NCI-H2107 (cell line): ENCODE data around the gene MIER3.
"Not testable (repeated sequence)": the region's sequence is repeated elsewhere in the genome, so short reads cannot be mapped to it uniquely, and the experiment has no call there.

Experiments used
- DNase-seq: peaks from one replicate; lab custom pipeline; 2025; lab: John Stamatoyannopoulos, UW

The MIER3 gene, protein sequence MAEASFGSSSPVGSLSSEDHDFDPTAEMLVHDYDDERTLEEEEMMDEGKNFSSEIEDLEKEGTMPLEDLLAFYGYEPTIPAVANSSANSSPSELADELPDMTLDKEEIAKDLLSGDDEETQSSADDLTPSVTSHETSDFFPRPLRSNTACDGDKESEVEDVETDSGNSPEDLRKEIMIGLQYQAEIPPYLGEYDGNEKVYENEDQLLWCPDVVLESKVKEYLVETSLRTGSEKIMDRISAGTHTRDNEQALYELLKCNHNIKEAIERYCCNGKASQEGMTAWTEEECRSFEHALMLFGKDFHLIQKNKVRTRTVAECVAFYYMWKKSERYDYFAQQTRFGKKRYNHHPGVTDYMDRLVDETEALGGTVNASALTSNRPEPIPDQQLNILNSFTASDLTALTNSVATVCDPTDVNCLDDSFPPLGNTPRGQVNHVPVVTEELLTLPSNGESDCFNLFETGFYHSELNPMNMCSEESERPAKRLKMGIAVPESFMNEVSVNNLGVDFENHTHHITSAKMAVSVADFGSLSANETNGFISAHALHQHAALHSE

DNA sequence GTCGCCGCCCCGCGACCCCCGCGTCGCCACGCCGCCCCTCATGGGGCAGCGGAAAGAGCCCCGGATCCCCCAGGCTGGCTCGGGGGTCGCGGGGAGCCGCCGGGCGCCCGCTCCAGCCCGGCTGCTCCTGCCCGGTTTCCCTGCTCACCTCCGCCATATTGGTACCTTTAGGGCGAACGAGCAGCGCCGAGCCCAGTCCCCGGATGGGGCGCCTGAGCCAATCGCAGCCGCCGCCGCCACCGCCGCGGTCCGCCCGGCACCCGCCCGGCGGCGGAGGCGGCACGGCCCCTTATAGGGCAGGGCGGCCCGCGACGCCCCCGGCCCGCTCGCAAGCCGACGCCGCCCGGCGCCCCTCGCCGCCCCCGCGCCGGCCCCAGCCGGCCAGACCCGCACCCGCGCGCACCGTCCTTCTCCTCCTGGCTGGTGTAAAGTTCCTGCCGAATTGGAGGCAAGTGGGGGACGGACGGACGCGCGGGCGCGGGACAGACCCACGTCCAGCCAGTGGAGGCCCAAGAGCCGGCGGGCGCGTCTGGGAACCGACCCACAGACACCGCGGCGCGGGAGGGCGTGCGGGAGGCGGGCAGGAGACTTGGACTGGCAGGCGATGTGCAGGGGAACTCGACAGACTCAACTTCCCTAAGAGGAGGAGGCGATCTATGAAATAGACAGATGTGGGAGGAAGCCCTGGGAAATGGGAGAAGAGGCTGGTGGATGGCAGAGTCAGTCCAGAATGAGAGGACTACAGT is at the start of gene MIER3:
Gene MIER3 (minus strand): TSS at position 178 of the 746 bp plus-strand sequence. CDS start 21 bp downstream, at position 157.
- DNase-seq: peak; percentile 8

DNA sequence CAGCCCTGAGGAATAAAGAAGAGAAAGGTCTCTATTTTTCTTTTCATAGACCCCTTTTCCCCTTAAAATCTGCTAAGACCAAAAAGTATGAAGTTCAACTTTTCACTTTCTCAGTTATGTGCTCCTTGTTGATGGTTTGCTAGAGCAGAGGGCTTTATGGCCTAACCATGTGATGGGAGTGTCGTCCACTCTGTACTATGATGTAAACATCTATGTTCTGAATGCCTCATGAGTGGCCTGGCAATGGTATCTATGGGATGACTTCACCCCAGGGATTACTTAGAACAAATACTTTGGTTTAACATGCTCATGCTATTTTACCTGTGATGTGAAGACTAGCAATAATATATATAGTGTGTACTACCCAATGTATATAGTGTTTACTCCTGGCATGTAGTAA is 43.7 kb upstream of the MIER3 start:
- no peak for DNase-seq

DNA sequence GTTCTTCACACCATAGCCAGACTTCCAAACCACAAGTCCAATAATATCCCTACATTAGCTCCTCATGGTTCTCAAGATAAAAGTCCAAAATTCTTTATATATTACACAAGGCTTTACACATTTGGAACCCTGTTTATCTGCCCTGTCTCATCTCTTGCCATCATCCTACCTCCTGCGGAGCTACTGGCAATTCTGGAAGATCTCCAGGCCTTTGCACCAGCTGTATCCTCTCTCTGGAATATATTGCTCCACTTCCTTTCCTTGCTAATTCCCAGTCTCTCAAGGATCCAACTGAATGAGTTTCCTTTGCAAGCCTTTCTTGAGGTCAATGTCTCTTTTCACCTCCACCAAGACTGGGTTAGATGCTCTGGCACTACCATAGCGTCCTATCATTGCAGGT is 41.3 kb upstream of the MIER3 start:
- DNase-seq: no peak

DNA sequence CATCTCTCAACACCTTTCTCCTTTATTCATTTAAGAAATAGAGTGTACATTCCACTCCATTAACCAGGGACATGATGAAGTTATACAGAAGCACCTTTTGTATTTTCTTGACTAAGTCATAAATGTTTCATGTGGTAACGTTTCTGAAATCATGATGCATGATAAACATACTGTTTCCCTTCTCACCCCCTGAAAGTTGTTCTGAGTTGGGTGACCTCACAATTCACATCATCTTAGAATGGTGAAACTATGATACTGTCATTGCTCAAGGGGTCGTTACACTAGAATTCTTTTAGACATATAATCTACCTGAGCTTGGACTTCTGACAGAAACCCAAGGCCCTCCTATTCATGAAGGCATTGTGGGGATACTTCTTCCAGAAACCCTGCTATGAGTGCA is 37.8 kb upstream of the MIER3 start:
- DNase-seq: no peak

DNA sequence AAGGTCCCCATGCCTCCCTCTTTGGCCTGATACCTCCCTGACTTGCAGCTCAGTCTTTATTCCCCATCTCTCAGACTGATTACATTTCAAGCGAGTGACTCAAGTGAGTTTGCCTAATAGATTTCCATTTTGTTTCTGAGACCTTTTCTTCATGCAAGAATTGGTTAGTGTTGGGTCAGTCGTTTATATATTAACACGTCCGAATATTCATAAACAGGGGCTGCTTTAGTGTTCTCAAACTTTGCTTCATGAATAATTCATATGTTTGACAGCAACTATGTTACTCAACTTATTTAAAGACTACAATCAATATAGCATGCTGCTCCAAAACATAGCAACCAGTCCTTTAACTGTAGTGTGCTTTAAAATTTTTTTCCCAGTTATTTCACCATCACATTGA is 36.6 kb upstream of the MIER3 start:
- DNase-seq: no peak

DNA sequence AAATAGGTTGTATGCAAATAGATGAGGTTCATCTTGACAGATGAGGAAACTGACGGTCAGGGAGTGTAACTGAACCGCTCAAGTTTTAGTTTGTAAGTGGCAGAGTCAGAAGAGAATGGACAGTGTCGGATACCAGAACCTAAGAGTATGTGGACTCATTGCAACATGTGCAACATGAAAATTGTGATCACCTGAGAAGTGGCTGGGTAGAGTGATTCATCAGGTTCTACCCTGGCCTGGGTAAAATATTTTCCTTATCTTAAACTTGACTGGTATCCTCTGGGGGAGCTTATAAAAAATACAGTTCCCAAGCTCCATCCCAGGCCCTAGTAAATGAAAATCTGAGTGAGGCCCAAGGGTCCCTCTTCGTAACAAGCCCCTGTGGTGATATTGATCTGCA is 35.2 kb upstream of the MIER3 start:
- DNase-seq: no peak

DNA sequence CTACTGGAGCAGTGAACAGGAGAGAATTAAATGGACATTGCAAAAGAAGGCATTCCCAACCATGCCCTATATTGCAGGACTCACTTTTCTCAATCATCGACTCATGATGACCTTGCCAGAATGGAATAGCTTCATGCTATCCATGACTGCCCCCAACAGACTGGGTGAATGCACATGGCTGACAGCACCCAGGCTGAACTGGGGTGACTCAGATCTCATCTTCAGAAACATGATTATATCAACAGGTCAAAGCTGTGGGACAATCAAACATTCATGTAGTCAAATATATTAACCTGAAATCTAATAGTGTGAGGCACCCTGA is 34.7 kb upstream of the MIER3 start:
- no peak for DNase-seq

DNA sequence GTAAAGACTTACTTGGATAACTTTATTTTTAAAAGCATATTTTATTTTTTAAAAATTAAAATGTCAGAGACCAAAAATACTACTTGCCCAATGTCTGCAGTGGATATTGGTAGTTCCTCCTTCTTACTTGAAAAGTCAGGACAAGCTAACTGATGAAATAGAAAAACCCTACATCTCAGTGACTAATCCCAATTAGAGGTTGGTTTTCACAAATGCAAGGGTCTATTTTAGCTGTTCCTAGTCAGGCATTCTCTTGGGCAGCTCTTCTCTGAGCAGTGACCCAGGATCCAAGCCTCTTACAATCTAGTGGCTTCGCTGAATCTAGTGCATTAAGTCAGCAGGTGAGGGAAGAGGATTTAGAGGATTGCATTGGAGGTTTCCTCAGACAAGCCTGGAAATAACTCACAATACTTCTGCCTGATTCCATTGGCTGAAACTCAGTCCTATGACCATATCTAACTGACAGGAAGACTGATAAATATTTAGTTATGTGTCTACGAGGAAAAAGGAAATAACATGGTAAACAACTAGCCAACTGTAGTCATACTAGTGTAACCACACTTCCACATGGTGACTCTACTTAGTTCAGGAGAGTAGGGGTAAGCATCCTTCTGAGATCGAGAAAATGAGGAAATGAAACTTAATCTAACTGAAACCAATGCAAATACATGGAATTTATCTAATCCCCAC is 34.2 kb upstream of the MIER3 start:
- no peak for DNase-seq

DNA sequence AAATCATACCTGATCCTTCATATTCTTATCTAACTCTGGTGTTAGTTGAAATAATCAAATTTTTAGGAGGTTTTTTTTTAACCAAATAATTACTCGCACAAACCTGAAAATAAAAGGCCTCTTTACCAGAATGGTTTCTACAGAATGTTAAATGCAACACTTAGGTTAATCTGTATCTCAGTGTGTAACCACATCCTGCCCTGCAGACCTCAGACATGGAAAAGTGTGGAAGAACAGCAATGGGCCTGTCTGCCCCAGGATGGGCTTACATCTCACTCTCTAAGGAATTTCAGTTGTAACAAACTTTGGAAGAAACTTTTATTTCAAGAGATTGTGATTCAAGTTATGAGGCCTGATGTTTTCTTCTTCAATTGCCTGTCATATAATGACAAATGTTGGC is 32.5 kb upstream of the MIER3 start:
- DNase-seq: no peak

DNA sequence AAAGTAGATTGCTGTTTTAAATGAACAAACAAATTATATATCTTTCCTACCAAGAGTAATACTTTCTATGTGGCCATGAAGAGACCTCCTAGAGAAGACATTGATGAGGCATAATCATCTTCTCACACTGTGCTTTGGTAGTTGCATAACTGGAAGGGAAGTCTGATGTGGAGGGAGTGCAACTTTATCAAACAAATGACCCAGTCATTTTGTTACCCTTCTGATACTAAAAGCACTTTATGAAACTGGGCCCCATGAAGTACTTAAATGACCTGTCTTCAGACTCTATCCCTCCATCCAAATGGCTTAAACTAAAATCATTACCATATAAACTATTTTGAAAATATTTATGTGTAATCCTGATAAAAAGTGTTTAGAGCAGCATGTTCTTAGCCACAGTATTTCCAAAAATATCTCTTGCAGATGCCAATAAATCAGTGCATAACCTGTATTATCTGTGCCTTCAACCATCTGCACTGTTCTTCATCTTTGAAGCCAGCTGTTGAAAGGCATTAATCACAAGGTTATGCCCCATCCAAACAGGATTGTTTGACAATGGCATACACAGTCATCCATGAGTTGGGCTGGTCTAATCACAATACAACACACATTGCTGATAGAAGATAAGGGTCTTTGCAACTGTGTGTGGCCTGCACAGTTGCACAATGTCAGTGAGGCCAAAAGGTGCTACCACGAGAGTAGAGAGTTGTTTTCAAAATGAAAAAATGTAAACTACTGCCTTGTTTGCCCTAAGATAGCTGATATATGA is 31.9 kb upstream of the MIER3 start:
- no peak for DNase-seq

DNA sequence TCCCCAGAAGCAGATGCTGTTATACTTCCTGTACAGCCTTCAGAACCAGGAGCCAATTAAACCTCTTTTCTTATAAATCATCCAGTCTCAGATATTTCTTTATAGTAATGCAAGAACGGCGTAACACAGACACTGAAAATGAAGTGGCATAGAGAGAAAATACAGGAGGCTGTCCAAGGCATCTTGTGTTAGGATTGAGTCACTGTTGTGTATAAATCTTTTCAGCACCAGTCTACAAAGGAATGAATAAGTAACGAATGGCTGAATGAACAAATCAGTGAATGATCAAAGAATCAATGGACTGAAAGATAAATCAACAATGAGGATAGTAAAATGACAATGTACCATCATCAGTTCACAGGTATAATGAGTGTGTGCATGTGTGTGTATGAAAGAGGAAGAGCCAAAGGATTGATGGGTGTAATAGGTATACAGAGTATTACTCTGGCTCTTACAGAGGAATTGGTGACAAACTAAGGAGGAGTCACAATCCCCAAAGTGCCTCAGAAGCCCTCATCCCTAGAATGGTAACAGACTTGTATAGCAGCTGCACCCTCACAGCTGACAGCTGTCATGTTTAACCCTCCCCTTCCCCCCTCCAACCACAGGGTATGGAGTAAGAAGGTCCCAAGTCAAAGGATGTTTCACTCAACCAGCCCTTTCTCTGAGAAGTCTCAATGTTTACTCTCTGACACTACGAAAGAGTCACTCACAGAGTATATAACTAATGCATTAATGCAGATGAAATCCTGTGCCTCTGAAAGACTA is 29.8 kb upstream of the MIER3 start:
- DNase-seq: no peak

DNA sequence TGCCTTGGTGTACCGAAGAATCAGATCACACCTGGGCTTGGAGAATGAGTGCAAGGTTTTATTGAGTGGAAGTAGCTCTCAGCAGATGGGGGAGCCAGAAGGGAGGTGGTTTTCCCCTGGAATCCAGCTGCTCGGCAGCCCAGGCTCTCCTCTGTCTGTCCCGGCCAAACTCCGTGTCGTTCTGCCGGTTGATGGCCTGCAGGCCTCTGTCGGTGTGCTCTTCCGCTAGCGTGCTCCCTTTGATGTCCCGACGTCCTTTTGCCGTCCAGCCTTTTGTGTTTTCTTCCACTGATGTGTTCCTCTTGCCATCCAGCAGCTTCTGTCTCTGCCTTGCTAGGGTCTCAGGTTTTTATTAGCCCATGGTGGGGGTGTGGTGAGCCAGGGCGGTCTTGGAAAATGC is 28.0 kb upstream of the MIER3 start:
- DNase-seq: no peak

DNA sequence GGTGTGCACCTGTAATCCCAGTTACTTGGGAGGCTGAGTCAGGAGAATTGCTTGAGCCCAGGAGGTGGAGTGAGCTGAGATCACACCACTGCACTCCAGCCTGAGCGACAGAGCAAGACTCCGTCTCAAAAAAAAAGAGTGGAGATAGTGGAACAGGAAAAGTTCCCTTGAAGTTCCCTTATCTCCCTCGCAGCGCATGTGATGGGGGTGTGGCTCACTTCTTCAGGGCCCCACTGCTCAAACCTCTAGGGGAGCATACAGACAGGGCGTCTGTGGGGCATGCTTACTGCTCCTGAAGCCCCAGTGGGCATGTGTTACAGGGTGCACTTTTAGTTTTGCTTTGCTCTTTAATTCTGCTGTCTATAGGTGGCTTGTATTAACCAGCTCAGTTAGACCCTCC is 27.6 kb upstream of the MIER3 start:
- DNase-seq: not testable (repeated sequence)

DNA sequence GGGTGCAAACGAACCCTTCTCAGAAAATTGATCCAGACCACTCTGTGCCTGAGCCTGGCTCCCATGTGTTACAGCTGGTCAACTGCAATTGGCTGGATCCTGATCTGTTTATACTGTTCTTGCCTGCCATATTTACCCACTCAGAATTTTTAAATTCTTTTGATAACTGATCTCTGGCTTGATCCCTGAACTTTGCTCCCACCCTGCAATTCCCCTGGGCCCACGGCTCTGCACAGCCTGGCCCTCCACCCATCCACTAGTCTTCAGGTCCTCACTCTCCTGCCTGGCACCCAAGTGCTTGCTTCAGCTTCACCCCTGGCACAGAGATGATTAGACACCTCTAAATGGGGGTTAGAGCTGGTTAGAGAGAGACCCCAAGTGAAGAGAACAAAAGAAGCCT is 25.9 kb upstream of the MIER3 start:
- no peak for DNase-seq

DNA sequence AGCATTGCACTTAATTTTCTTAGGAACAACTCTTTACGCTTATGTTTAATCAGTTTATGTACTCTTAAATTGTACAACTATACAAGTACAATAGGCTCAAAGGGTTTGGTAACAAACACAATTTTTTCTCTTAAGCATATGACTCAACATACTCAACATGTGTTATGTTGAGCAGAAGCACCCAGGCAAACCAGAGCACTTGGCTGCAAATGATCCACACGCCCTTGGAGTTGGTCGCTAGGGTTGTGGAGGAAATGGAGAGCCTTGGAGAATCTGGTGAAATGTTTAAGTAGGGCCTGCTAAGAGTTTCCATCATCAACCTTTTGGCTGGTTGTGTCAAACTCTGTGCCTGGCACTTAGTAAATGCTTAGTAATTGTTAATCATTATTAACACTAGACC is 25.1 kb upstream of the MIER3 start:
- no peak for DNase-seq

DNA sequence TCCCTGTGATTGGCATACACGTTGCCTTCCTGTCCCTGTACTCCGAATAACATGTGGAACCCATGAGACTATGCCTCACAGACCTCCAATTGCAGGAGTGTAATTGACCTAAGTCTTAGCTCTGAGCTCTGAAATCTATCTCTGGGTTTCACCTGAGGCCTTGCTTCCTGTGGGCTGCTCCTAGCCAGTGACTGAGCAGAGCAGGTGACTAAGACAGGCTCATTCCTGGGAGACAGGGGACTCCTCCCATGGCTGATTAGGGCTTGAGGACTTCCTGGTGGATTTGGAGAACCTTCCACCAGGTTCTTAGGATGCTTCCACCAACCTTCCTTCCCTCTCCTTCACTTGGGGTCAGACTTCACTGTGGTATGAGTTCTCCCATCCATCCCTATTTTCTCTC is 22.3 kb upstream of the MIER3 start:
- no peak for DNase-seq

DNA sequence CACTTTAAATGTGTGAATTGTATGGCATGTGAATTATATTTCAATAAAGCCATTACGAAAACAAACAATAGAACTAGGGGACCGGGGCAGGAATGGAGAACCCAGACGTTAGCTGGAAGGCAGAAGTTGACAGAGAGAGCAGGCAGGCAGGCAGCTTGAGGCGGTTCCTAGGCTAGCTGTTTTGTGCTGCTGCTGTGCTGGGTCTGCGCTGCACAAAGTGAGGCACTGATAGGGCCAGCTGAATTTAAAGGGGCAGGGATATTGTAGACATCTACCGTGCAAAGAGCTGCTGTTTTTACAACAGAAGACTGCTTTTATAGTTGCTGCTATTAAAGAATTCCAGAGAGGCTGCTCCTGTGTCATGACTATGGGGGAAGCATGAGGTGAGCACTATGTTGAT is 21.6 kb upstream of the MIER3 start:
- no peak for DNase-seq

DNA sequence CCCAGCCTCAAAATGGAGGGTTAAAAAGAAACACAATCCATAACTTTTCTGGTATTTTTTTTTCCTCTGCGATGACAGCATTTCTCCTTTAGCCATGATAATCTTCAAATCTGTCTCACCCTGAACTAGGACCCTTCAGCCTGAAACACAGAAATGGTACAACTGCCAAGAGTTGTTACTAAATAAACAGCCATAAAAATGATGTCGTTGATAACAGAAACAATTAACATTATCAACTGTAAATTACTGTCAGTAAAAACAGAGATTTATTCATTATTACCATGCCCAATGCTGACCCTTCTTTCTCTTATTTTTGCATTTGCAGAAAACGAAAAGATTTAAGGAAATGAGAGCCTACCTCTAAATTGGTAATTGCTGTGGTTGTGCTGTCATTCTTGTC is 19.4 kb upstream of the MIER3 start:
- DNase-seq: no peak

DNA sequence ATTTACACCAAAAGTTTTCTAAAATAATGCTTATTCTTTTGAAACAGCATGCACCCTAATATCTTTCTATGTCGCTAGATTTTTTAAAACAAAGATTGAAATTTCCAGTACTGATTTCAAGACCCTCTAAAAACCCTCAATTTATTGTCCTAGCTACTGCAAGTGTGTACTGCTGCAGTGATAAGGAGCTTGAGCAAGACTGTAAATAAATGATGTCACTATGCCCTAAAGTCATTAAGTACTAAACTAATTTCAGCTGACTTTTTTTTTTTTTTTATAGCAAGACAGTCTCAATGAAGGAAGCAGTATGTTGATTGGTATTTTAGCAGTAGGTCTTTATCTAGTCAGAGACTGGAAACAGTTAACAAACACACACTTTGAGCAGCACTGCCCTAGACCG is 12.2 kb upstream of the MIER3 start:
- no peak for DNase-seq

DNA sequence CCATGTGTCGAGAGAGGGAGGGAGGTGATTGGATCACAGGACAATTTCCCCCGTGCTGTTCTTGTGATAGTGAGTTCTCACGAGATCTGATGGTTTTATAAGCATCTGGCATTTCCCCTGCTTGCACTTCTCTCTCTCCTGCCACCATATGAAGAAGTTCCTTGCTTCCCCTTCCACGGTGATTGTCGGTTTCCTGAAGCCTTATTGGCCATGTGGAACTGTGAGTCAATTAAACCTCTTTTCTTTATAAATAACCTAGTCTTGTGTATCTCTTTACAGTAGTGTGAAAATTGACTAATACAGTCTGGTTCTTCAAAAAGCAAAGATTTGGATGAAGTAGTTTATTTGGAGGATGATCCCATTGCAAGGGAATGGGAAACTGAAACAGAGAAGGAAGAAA is 11.3 kb upstream of the MIER3 start:
- DNase-seq: no peak

DNA sequence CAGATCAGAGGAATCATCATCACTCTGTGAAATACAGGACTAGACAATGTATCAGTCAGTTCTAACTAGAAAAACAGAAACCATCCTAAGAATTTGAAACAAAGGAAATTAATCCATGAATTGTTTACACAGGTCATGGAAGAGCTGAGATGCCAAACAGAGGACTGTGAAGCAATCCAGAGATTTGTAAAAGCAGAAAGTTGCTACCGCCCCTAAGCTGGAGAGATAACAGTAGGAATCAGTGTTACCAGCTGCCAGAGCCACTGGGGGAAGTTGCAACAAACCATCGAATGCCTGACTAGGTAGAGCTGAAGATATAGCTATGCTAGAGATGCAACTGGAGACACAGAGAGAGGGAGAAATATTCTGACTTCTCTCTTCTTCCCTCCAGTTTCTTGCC is 10.4 kb upstream of the MIER3 start:
- DNase-seq: no peak
